Stimulated activated CD8-positive, alpha-beta memory T cell treated with anti-CD3 and anti-CD28 coated beads, Interleukin-7, amount 100 ng/mL, for 24 hours (primary cell): ENCODE measurements around the gene BMP4.
"Not testable (repeated sequence)": the region's sequence is repeated elsewhere in the genome, so short reads cannot be mapped to it uniquely, and the experiment has no call there.

Experiments
- DNase-seq: peaks from one replicate; pipeline ENCODE4 v3.0.0-alpha.2; 2020; ENCODE audit warnings: low read depth

BMP4 gene

DNA sequence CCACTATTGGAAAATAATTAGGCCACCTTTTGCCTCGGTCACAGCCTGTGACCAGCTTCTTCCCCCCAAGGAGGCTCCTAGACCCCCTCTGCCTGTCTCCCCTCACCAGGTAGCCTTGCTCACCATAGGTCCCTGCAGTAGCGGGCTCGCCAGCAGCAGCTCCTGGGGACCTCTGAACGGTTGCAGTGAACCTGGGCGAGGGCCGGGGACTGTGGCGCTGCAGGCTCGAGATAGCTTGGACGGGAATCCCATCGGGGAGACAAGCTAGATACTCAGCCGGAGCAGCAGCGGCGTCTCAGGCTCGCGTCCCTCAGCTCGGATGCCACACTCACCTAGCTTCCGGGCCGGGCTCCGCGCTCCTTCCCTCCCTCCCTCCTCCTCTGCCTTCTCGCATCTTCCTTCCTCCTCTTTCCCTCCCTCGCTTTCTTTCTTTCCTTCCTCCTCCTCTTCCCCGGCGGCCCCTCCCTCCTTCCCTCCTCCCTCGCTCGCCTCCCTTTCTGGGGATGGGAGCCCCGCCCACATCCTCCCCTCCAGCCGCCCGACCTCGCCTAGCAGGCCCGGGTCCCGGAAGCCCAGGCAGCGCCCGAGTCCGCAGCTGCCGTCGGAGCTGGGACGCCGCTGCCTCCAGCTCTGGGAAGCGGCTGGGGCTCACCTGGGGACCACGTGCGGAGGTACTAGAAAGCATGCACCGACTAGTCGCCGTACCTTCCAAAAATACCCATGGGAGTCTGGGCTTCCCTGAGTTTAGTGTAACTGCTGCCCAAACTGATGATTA is at the start of gene BMP4:
Gene BMP4 (minus strand): TSS at position 399 of the 775 bp plus-strand sequence. CDS start 4,603 bp downstream, outside the sequence.
- no peak for DNase-seq

GRCh38 chr14:54003064-54003463 is 46.4 kb upstream of the BMP4 start:
- no peak for DNase-seq

DNA sequence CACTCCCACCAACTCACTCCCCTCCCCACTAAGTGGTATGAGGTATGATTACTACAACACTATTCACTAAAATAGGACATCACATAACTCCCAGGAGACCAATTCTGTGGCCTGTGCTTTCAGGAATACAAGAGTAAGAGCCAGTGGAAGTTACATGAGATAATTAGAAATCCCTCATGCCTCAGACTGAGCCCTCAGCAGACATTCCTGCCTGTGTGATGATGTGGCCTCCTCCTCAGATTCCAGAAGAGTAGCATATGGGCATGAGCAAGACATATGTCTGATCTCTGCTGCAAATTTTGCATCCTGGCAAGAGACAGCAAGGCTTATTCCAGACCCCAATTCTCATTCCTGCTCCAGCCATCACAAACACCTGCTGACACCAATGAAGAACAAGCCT is 46.0 kb upstream of the BMP4 start:
- no peak for DNase-seq

GRCh38 chr14:54001189-54001878 is 44.7 kb upstream of the BMP4 start:
- DNase-seq = no peak

DNA sequence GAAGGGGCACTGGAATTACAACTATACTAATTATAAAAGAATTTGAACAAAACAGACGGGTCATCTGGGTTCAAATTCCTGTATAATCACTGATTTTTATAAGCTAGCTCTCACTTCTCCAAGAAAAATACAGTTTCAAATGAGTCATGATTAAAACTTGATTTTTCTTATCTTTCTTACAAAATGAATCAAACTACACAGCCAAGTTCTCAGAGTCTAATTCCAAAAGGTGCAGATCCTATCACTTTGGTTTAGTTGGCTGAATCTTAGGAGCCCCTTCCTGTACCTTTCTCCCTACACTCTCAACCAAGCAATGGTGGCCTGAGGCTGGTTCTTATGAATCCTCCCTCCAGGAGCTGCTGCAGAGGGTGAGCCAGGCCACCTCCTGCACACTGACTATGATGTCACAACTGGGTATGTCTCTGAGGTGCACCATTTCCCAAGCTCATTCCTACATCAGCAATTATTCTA is 43.8 kb upstream of the BMP4 start:
- no peak for DNase-seq

DNA sequence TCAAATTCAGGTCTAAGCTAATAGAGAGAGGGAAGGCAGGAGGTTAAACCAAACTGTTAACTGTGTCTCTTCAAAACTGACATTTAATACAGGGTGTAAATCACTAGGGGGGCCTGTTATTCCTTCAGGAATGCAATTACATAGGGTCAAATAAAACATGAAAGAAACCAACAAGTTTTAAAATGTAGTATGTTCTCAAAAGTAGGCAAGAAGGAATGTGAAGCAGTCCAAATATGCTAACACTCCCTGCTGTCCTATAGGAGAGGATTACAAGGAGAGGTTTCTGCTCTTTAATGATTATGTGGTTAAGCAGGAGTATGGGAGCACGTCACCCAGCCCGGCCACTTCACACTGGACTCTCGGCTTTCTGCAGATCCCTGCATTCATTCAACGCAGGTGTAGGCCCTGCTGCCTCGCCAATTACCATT is 42.5 kb upstream of the BMP4 start:
- no peak for DNase-seq

GRCh38 chr14:53996041-53996440 is 39.4 kb upstream of the BMP4 start:
- DNase-seq = no peak

GRCh38 chr14:53993920-53994607 is 37.4 kb upstream of the BMP4 start:
- no peak for DNase-seq

GRCh38 chr14:53990978-53991377 is 34.4 kb upstream of the BMP4 start:
- no peak for DNase-seq

GRCh38 chr14:53986718-53987117 is 30.1 kb upstream of the BMP4 start:
- not testable (repeated sequence) for DNase-seq

GRCh38 chr14:53984958-53985357 is 28.3 kb upstream of the BMP4 start:
- DNase-seq = not testable (repeated sequence)

- DNase-seq = no peak
Observed at GRCh38 chr14:53983112-53983511, 26.5 kb upstream of the BMP4 start.

DNA sequence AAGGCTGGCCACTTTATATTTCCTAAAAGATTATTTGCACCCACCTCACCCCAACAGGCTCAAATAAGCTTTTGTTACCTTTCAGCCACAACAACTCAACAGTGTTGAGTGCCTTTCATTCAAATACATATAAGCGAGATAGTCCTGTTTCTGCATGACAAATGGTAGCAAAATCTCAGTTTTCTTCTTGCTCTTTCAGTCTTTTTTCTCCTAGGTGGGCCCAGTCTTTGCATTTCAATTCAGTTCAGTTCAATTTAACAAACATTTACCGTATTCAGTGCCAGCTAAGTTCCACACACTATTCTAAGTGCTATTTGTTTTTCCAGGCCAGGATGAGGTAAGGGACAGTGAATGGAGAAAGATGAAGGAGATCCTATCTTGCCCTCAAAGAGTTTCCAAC is 25.9 kb upstream of the BMP4 start:
- no peak for DNase-seq

DNA sequence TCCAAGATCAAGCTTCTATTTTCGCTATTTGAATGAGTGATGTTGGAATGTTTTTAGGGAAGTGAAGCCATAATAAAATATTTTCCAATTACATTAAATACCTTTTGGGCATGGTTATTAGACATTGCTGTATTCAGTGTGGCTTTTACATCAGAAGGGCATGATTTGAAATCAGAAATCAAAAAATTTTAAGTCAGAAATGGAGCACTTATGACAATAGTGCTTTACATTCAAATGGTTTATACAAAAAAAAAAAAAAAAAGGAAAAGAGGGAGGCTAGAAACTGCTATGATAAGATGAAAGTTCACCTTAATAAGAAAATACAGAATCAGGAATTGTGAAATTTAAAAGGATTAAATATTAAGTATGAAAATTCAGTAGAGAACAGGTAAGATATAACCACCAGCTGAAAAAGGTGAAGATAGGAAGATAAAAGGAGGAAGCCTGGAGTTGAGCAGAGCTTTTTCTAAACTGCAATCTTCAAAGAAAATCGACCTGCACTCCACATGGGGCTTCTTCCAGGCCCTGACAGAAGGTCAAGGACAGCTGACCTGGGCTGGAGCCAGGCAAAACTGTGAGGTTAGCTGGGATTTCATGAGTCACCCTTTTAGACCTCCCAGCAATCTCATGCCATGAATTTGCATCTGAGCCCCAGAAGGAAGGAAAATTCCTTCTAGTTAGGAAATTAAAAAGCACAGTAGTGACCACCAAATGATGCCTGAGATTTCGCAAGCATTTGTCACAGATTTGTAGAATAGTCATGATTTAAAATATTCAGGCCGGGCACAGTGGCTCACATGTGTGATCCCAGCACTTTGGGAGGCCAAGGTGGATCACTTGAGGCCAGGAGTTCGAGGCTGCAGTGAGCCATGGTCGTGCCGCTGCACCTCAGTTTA is 23.4 kb upstream of the BMP4 start:
- DNase-seq = no peak

GRCh38 chr14:53979113-53979681 is 22.6 kb upstream of the BMP4 start:
- no peak for DNase-seq

DNA sequence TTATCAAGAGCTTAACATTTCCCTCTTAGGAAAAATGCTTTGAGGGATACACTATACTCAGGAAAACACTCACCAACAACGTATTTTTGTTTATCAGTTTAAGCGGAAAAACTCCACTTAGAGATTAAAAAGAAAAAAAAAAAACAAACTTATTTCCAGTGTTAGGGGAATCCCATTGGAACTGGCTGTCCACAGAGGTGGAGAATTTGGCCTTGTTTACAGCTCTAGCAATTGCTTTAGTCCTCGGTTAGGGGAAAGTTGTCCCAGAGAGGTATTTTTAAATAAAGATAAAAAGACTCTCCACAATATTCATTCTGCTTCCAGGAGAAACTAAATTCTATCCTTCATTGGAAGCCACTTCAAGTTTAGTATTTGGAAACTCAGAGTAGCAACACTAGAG is 21.6 kb upstream of the BMP4 start:
- no peak for DNase-seq

- no peak for DNase-seq
Observed at GRCh38 chr14:53975444-53975843, 18.8 kb upstream of the BMP4 start.

DNA sequence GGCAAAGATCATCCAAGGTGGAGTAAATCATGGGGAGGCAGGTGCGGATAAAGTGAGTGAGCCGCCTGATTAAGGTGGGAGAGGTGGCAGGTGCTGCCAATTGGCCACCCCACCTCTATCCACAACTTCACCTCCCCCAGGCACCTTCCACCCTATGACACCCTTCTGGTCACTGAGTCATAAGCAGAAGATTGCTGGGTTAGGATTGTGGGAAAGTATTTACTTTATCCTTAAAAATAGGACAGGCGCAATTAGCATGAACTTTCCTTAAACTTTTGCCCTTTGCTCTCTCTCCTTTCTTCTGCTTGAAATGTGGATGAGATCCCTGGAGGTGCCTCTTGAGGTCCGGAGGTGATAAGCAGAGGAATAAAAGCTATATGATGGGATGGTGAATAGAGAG is 14.9 kb upstream of the BMP4 start:
- DNase-seq = no peak

- no peak for DNase-seq
Observed at GRCh38 chr14:53969326-53969725, 12.7 kb upstream of the BMP4 start.

DNA sequence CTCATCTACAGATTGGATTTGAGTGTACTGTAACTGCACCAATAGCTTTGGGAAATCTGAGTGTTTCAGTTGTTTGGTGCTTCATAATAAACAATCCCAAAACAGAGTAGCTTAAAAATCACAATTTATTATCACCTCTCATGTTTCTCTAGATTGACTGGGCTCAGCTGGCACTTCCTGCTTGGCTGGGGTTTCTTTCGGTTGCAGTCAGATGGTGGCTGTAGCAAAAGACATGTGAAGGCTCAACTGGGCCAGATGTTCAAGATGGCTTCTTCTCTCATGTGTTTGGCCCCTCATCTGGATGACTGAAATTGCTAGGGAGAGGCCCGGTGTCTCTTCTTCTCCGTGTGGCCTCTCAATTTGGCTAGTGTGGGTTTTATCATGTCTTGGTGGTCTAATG is 12.1 kb upstream of the BMP4 start:
- no peak for DNase-seq

- no peak for DNase-seq
Observed at GRCh38 chr14:53967606-53968005, 11.0 kb upstream of the BMP4 start.
